Panc1 (cell line): ENCODE results near the gene ADAM12.

ENCODE experiments used
- CTCF ChIP-seq: fragments of 450-650 bp; IDR thresholded peaks from 2 replicates; pipeline ENCODE4 v1.5.1; 2017; ENCODE audit warnings: mild to moderate bottlenecking
- POLR2AphosphoS5 ChIP-seq: IDR thresholded peaks from 2 replicates; pipeline ENCODE4 v1.6.1; 2012; ENCODE audit warnings: mild to moderate bottlenecking, low read depth, low read length, moderate library complexity
- REST ChIP-seq, 2 experiments: IDR thresholded peaks; 2 replicates each; pipeline ENCODE4 v1.6.1; 2011 to 2012; ENCODE audit warnings: low read depth in 2 of 2, control low read depth in 1 of 2, low read length in 1 of 2, mild to moderate bottlenecking in 1 of 2, moderate library complexity in 1 of 2; ENCODE audit not compliant: insufficient read depth in 1 of 2

GRCh38 chr10:126240483-126240882 lies 147.8 kb downstream of the ADAM12 start:
- TF ChIP-seq CTCF (no peak), POLR2AphosphoS5 (no peak), REST (IDR thresholded peaks at IDR 0.05; ENCODE audit: insufficient read depth in 1 of 2, low read depth in 2 of 2, low read length in 1 of 2) (no peak)
